Activated T-helper 2 cell treated with anti-CD3 and anti-CD28 coated beads, Interferon-gamma antibody, Interleukin-2, Interleukin-4, amounts not matched to agents 10 μg/mL and 5 μg/mL and 100 μg/mL, durations not matched to agents 14 hours and 24 hours and 36 hours (primary cell): ENCODE results near the gene HOXC11. TPM values are rescaled to one million over a fixed set of nuclear protein-coding genes. Genes with fewer than 3 reads are reported as not detected.

Experiments used
- DNase-seq: peaks from one replicate; pipeline ENCODE4 v3.0.0; 2021; ENCODE audit warnings: low spot score
- H3K27ac Mint-ChIP-seq: one replicate; pipeline ENCODE4 v1.8.0; 2021; ENCODE audit warnings: mixed read lengths
- H3K27me3 Mint-ChIP-seq: one replicate; pipeline ENCODE4 v1.8.0; 2021; ENCODE audit warnings: low read depth, mixed read lengths
- H3K36me3 Mint-ChIP-seq: one replicate; pipeline ENCODE4 v1.8.0; 2021; ENCODE audit warnings: low read depth, mixed read lengths
- H3K4me1 Mint-ChIP-seq: one replicate; pipeline ENCODE4 v1.8.0; 2021; ENCODE audit warnings: low read depth, mixed read lengths
- H3K4me3 Mint-ChIP-seq: one replicate; pipeline ENCODE4 v1.8.0; 2021; ENCODE audit warnings: low read depth, mild to moderate bottlenecking, moderate library complexity, mixed read lengths
- H3K9me3 Mint-ChIP-seq: one replicate; pipeline ENCODE4 v1.8.0; 2021; ENCODE audit warnings: mixed read lengths
- intact Hi-C: fragments of 100-400 bp; cut with micrococcal nuclease; formaldehyde crosslinking; loops from one replicate; pipeline ENCODE4 v1.15.1; 2023
- total RNA-seq: library from RNA; stranded (reverse); gene quantifications from 2 replicates; pipeline ENCODE4 v1.2.3, GENCODE V29; 2022

Gene HOXC11
- total RNA-seq, 1 donor from 2014 or later = not detected

- no peak overlapping the region for H3K4me3 Mint-ChIP-seq
- H3K36me3 Mint-ChIP-seq = no peaks in the 10 kb centered on the region
- no peak overlapping the region for H3K27ac Mint-ChIP-seq
Observed at GRCh38 chr12:53966085-53966384, 6.9 kb upstream of the HOXC11 start.

GRCh38 chr12:53966385-53967133, 6.4 kb upstream of the HOXC11 start:
- H3K27me3 Mint-ChIP-seq = peaks cover 92% of the 10 kb centered on the region
- H3K4me3 Mint-ChIP-seq = no peak overlapping the region
- no peak for DNase-seq
- H3K36me3 Mint-ChIP-seq = no peaks in the 10 kb centered on the region
- H3K4me1 Mint-ChIP-seq = peaks cover 4% of the 10 kb centered on the region
- H3K9me3 Mint-ChIP-seq = no peaks in the 10 kb centered on the region
- intact Hi-C loops = loop anchor here (5.0 kb wide), 2 partner anchors 36 to 86 kb away; partner anchors contain the start of genes HOXC4 and HOXC9
- no peak overlapping the region for H3K27ac Mint-ChIP-seq

More at GRCh38 chr12:53966085-53966384, 6.9 kb upstream of the HOXC11 start:
- Mint-ChIP-seq H3K9me3 (no peaks in the 10 kb centered on the region), H3K27me3 (peaks cover 87% of the 10 kb centered on the region), H3K4me1 (peaks cover 4% of the 10 kb centered on the region)
- intact Hi-C loops = loop anchor here (5.0 kb wide), 2 partner anchors 36 to 86 kb away; partner anchors contain the start of genes HOXC4 and HOXC9
- no peak for DNase-seq

DNA sequence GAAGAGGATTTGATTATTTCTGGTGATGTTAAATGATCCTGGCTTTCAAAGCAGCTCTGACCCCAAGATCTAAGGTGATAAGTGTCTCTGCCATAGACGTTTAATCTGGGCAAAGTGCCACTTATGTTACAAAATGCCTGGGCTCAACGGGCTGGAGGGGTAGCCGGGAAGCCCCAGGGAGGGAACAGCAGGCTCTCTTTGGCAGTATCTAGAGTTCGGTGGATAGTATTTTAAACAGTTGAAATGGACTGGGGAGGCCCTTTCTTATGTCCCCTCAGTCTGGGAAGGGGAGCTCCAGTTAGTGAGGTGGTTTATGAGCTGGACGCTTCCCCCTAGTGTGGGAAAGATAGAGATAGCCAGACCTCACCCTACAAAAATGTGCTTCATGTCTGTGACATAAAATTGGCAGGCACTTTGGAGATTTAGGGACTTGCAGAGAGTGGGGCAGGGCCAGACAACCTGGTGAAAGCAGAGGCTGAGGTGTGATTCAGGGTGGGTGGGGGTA, 5.5 kb upstream of the HOXC11 start:
- no peaks in the 10 kb centered on the region for H3K36me3 Mint-ChIP-seq
- H3K27me3 Mint-ChIP-seq = peaks cover 94% of the 10 kb centered on the region
- no peak for DNase-seq
- H3K9me3 Mint-ChIP-seq = no peaks in the 10 kb centered on the region
- intact Hi-C loops = loop anchor here (5.0 kb wide), 2 partner anchors 35 to 85 kb away; partner anchors contain the start of genes HOXC4 and HOXC9
- H3K4me1 Mint-ChIP-seq = peaks cover 4% of the 10 kb centered on the region
- H3K4me3 Mint-ChIP-seq = no peak overlapping the region
- no peak overlapping the region for H3K27ac Mint-ChIP-seq

- intact Hi-C loops = loop anchor here (5.0 kb wide), 2 partner anchors 34 to 84 kb away; partner anchors contain the start of genes HOXC4 and HOXC9
- Mint-ChIP-seq H3K4me3 (no peak overlapping the region), H3K4me1 (peaks cover 7% of the 10 kb centered on the region), H3K27ac (no peak overlapping the region), H3K36me3 (peaks cover 2% of the 10 kb centered on the region), H3K9me3 (no peaks in the 10 kb centered on the region), H3K27me3 (peaks cover 94% of the 10 kb centered on the region)
- DNase-seq = no peak
Observed at GRCh38 chr12:53968214-53969127, 4.5 kb upstream of the HOXC11 start.

DNA sequence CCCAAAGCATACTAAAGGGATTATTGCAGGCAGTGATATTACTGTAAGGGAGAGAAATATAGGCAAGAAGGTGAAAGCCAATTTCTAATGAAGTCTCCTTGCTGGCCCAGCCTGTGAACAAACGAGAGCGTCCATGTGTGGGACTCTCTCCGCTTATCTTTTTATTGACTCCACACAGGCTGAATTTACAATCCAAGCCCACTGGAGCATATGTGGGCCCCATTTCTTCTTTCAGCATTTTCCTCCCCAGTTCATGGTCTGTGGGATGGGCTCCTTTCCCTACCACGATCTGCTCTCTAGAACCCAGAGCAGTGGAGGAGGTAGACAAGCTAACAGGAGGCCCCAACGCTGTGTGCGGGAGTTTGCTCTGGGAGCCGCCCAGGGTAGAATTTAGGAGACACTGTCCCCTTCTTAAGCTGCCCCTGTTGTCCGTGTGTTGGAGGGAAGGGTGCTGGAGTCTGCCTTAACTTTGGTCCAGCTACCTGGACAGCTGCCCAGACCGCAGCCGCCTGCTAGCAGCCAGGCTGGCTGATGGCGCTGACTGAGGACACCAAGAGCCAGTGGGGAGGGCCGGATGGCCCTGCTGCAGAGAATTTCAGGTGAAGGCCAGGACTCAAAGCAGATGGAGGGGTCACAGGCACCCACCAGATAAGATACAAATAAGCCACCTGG, 3.2 kb upstream of the HOXC11 start:
- Mint-ChIP-seq H3K27ac (no peak overlapping the region), H3K4me1 (peaks cover 7% of the 10 kb centered on the region), H3K36me3 (peaks cover 2% of the 10 kb centered on the region), H3K9me3 (no peaks in the 10 kb centered on the region), H3K27me3 (peaks cover 88% of the 10 kb centered on the region), H3K4me3 (no peak overlapping the region)
- DNase-seq = no peak
- intact Hi-C loops = loop anchor here (5.0 kb wide), 3 partner anchors 32 to 83 kb away; partner anchors contain the start of genes HOXC13, HOXC4 and HOXC9

GRCh38 chr12:53970451-53970850, 2.5 kb upstream of the HOXC11 start:
- peaks cover 84% of the 10 kb centered on the region for H3K27me3 Mint-ChIP-seq
- no peak for DNase-seq
- H3K27ac Mint-ChIP-seq = no peak overlapping the region
- peaks cover 7% of the 10 kb centered on the region for H3K4me1 Mint-ChIP-seq
- H3K9me3 Mint-ChIP-seq = no peaks in the 10 kb centered on the region
- H3K4me3 Mint-ChIP-seq = no peak overlapping the region
- intact Hi-C loops = loop anchor here (5.0 kb wide), 1 partner anchor 33 kb away; the partner anchor contains the start of gene HOXC13
- peaks cover 2% of the 10 kb centered on the region for H3K36me3 Mint-ChIP-seq

DNA sequence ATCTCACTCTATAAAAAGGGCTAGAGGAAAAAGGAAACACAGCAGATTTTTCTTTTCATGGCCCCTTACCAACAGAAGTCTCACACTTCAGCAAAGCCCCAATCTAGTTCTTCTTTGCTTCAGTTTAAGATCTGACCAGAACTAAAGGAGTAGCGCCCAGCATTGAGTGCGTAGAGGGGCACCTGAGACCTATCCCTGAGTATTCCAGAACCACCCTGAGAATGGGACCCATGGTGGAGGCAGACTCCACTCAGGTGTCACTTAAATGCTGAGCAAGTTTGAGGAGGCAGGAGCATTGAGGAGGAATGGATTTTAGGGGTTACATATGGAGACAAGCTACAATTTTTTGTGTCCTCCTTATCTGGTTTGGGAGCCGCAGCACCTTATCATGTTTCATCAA, 1.8 kb upstream of the HOXC11 start:
- no peak overlapping the region for H3K27ac Mint-ChIP-seq
- peaks cover 83% of the 10 kb centered on the region for H3K27me3 Mint-ChIP-seq
- H3K9me3 Mint-ChIP-seq = no peaks in the 10 kb centered on the region
- H3K4me1 Mint-ChIP-seq = peaks cover 6% of the 10 kb centered on the region
- DNase-seq = no peak
- no peak overlapping the region for H3K4me3 Mint-ChIP-seq
- H3K36me3 Mint-ChIP-seq = peaks cover 2% of the 10 kb centered on the region
- intact Hi-C loops = loop anchor here (5.0 kb wide), 1 partner anchor 34 kb away; the partner anchor contains the start of gene HOXC13

GRCh38 chr12:53971686-53972085, 1.2 kb upstream of the HOXC11 start:
- no peak for DNase-seq

GRCh38 chr12:53972152-53972702, 699 bp upstream of the HOXC11 start:
- intact Hi-C loops = loop anchor here (5.0 kb wide), 1 partner anchor 35 kb away; the partner anchor contains the start of gene HOXC13
- Mint-ChIP-seq H3K27ac (no peak overlapping the region), H3K9me3 (no peaks in the 10 kb centered on the region)

More at GRCh38 chr12:53971686-53972085, 1.2 kb upstream of the HOXC11 start:
- Mint-ChIP-seq H3K27ac (no peak overlapping the region), H3K9me3 (no peaks in the 10 kb centered on the region), H3K4me1 (peaks cover 6% of the 10 kb centered on the region), H3K36me3 (peaks cover 2% of the 10 kb centered on the region), H3K27me3 (peaks cover 82% of the 10 kb centered on the region), H3K4me3 (no peak overlapping the region)
- intact Hi-C loops = loop anchor here (5.0 kb wide), 1 partner anchor 34 kb away; the partner anchor contains the start of gene HOXC13

DNA sequence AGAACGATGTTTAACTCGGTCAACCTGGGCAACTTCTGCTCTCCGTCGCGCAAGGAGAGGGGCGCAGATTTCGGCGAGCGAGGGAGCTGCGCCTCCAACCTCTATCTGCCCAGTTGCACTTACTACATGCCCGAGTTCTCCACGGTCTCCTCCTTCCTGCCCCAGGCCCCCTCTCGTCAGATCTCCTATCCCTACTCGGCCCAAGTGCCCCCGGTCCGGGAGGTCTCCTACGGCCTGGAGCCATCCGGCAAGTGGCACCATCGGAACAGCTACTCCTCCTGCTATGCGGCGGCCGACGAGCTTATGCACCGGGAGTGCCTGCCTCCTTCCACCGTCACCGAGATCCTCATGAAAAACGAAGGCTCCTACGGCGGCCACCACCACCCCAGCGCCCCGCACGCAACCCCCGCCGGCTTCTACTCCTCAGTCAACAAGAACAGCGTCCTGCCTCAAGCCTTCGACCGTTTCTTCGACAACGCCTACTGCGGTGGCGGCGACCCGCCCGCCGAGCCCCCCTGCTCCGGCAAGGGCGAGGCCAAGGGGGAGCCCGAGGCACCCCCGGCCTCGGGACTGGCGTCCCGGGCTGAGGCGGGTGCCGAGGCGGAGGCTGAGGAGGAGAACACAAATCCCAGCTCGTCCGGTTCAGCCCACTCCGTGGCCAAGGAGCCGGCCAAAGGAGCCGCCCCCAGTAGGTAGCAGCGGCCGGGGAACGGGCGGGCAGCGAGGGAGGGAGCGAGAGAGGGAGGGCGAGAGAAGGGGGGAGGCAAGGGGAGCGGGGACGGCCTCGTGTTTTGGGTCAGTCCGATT, 513 bp downstream of the HOXC11 start:
- Mint-ChIP-seq H3K27me3 (peaks cover 80% of the 10 kb centered on the region), H3K9me3 (no peaks in the 10 kb centered on the region), H3K36me3 (peaks cover 2% of the 10 kb centered on the region), H3K27ac (no peak overlapping the region), H3K4me1 (peaks cover 6% of the 10 kb centered on the region), H3K4me3 (no peak overlapping the region)
- intact Hi-C loops = loop anchor here (5.0 kb wide), 1 partner anchor 36 kb away; the partner anchor contains the start of gene HOXC13
- no peak for DNase-seq

More at GRCh38 chr12:53972152-53972702, 699 bp upstream of the HOXC11 start:
- Mint-ChIP-seq H3K27me3 (peaks cover 82% of the 10 kb centered on the region), H3K36me3 (peaks cover 2% of the 10 kb centered on the region), H3K4me3 (no peak overlapping the region), H3K4me1 (peaks cover 6% of the 10 kb centered on the region)
- no peak for DNase-seq
